ELR (cell line): Measurements from ENCODE around the gene UMODL1.

ENCODE experiments used
- DNase-seq: peaks from one replicate; pipeline ENCODE4 v3.0.0-alpha.2; 2015; ENCODE audit warnings: low read depth

UMODL1 gene

DNA sequence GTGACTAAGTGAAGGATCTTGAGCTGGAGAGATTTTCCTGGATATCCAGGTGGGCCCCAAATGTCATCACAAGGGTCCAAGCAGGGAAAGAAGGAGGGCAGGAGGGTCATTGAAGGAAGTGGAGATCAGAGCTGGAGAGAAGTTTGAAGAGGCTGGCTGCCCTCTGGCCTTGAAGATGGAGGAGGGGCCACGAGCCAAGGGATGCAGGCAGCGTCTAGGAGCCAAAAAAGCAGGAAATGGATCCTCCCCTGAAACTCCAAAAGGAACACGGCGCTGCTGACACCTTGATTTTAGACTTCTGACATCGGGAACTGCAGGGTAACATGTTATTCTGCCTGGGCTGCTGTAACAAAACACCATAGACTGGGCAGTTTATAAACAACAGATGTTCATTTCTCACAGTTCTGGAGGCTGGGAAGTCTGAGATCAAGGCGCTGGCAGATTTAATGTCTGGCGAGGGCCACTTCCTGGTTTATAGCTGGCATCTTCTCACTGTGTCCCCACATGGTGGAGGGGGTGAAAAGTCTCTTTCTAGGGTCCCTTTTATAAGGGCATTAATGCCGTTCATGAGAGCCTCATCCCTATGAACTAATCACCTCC, 32.2 kb upstream of the UMODL1 start:
- no peak for DNase-seq

- DNase-seq, result peak; percentile 40
Measured at GRCh38 chr21:42039470-42039901, 31.6 kb upstream of the UMODL1 start.

DNA sequence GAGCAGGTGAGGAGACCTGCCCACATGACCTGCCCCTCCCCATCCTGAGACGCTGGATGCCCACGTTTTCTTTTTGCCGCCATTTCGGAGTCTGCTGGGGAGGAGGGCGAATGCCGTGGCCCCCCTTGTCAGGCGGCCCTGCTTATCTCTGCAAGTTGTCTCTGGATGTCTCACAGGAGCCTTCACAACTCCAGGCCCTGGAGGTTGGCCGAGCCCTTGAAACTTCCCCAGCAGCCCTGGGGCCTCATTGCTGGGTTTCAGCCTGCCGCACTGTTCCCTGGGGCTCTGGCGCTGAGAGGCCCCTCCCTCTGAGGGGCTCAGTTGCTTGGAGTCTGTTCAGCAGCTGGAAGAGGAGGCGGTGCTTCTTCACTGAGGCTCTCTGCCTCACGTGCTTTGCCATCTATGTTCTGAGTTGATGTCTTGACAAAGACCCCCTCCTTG, 31.2 kb upstream of the UMODL1 start:
- DNase-seq, result peak; percentile 83

- DNase-seq, result peak; percentile 100
Measured at GRCh38 chr21:42040411-42041180, 30.5 kb upstream of the UMODL1 start.

GRCh38 chr21:42041246-42041645, 29.9 kb upstream of the UMODL1 start:
- DNase-seq, result no peak

GRCh38 chr21:42041711-42042110, 29.4 kb upstream of the UMODL1 start:
- DNase-seq, result no peak

DNA sequence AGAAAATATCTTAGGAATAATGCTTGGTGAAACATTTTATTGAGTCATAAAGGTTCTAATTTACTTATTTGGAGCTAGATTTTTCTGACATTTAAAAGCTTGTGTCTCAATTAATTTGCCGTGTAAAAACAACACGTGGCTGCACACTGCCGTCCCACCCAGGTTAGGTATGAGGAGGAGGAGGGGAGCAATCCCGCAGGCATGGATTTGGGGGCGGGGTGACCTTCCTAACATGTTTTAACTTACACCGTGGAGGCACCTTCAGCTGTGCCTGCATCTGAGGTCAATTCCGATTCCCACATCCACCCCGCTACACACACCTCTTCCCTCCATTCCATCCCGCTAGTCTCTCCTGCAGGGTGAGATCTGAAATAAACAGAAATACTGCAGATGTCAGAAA, 28.5 kb upstream of the UMODL1 start:
- DNase-seq, result no peak

DNA sequence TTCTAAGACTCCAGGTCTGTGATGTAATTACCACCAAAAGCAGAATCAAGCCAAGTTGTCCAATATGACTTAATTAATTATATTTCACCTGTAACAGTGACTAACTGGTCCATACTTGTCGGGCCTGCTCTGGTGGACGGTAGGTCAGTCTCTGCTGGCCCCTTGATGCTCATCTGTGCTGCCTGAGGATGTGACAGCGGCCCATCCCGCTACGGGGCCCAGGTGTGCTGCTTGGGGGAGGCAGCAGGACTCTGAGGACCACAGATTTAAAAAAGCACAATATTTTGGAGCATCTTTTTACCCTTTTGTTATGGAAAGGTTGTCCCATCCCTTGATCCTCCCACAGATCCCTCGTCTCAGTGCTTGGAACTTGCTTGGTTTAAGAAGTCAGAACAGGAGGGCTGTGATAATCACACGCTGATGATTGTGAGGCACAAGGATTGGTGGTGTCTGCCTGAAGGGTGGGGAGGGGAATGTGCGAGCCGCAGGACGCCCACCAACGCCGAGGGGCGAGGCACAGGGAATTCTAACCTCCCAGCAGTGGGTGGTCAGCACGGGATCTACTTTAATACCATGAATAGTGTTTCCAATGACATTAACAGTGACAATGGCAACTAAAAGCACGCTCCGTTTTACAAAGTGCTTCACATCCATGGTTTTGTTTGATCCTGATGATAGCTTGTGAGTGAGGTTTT, 27.8 kb upstream of the UMODL1 start:
- DNase-seq, result no peak

DNA sequence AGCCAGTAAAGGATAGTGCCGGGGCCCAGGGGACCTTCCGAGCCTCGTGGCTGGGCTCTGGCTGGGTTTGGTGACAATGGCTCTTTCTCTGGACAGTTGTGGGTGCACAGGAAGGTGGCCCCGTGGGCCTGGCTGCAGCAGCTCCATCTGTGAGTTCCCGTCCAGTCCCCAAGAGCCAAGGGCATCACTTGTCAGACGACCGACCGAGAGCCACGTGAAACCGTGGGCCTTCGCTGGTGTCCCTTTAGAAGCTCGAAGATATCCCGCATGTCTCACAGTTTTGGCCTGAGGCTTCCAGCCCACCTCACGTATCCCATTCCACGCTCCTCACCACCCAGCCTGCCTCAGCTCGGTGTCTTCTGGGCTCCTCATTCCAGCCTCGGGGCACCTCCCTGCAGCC, 27.2 kb upstream of the UMODL1 start:
- no peak for DNase-seq

DNA sequence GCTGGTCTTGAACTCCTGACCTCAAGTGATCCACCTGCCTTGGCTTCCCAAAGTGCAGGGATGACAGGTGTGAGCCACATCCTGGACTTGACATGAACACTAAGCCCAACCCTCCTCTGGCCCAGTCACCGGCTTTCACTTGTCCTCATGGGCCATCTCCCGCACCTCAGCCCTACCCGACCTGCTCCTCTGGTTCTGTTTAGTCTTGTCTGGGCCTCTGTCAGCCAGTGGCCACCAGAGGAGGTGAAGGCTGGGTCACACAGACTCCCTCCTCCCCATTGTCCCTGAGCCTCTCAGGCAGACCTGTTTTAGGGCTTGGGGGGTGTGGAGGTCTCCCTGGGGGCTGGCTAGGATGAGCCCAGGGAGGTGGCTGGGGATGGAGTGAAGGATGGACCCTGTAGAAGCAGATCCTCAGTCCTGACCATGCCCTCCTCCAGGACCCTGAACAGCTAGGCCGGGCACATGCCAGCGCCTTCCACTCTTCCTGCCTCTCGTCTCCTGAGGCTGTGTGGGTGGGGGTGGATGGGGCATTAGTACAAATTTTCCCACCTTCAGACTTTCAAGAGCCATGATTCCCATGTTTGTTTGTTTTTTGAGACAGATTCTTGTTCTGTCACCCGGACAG, 26.1 kb upstream of the UMODL1 start:
- DNase-seq, result no peak

- peak; percentile 93 for DNase-seq
Measured at GRCh38 chr21:42047821-42048613, 23.1 kb upstream of the UMODL1 start.

- no peak for DNase-seq
Measured at GRCh38 chr21:42048870-42049577, 22.1 kb upstream of the UMODL1 start.

- DNase-seq, result no peak
Measured at GRCh38 chr21:42049578-42050430, 21.3 kb upstream of the UMODL1 start.

- no peak for DNase-seq
Measured at GRCh38 chr21:42051788-42052187, 19.3 kb upstream of the UMODL1 start.

DNA sequence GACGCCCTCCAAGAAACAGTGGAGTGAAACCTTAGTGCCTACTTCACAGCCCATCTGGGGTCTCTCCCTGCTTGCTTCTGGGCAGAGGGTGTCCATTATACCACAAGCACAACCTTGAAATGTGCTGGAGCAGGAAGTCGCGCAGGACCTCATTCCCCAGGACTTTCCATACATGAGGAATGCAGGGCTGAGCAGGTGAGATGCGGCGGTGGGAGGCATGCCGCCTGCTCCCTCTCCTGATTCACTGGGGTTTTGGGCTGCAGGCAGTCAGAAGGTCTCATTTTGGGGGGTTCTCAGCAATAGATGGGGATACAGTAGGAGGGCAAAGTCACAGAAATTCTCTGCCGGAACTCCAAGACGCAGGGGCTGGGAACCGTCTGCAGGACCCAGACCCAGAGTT, 15.7 kb upstream of the UMODL1 start:
- DNase-seq, result no peak

DNA sequence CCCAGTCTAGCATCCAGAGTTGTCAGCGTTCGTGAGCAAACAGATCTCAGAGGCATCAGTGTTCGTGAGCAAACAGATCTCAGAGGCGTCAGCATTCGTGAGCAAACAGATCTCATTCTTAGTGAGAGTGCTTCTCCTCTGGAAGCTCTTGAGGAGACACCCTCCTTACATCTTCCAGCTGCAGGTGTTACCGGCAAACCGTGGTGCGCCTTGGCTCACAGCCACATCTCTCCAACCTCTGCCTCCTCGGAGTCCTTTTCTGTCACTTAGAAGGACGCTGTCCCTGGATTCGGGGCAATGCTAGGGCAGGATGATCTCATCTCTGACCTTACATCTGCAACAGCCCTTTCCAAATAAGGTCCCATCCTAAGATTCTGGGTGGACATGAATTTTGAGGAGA, 14.6 kb upstream of the UMODL1 start:
- DNase-seq, result no peak

- DNase-seq, result peak; percentile 56
Measured at GRCh38 chr21:42056996-42057689, 14.0 kb upstream of the UMODL1 start.

- DNase-seq, result no peak
Measured at GRCh38 chr21:42057851-42058437, 13.2 kb upstream of the UMODL1 start.

DNA sequence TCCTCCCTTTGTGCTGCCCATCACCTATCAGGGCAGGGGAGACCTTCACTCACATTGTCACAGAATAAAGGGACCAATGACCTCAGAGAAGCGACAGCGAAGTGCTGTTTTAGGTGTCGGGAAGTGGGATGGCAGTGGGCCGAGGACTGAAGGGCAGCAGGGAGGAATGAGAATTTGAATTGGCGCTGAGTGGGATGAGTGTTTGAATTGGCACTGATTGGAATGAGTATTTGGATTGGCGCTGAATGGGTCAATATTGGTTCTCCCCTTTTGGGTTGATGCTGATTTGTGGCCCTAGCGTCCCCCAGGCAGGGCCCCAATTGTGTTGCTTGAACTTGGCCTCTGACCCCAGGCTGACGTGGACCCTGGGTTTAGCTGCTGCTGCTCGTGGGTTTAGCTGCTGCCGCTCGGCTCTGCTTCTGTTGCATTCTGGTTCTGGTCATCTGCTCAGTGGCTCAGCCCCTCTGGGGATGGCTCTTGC, 12.4 kb upstream of the UMODL1 start:
- no peak for DNase-seq
